ENCODE data around the gene PPFIBP1.

- no peak for TF ChIP-seq POLR2A (IDR thresholded peaks at IDR 0.05)
- TF ChIP-seq CTCF (IDR thresholded peaks at IDR 0.05): no peak
- TF ChIP-seq POLR2AphosphoS5 (IDR thresholded peaks at IDR 0.05): no peak
Measured at GRCh38 chr12:27561535-27562350, 37.7 kb downstream of the PPFIBP1 start.

All from prostate gland (tissue), 2 donors.